Measurements from ENCODE around the gene ICAM3.

GRCh38 chr19:10346509-10346908, 7.1 kb upstream of the ICAM3 start:
- TF ChIP-seq CTCF (IDR thresholded peaks at IDR 0.05 in 2 of 3, conservative IDR thresholded peaks at IDR 0.05 in 1 of 3; ENCODE audit: control insufficient read depth in 2 of 3, extremely low read depth in 1 of 3, insufficient read depth in 1 of 3, low read depth in 3 of 3, low read length in 3 of 3) (no peak), RAD21 (IDR thresholded peaks at IDR 0.05; ENCODE audit: insufficient read depth, low read depth, low read length) (no peak), SP1 (IDR thresholded peaks at IDR 0.05; ENCODE audit: low read depth, low read length) (no peak), HDAC6 (IDR thresholded peaks at IDR 0.05; ENCODE audit: unreplicated experiment) (no peak), REST (IDR thresholded peaks at IDR 0.05; ENCODE audit: low read depth, low read length) (no peak)
